HG03196 (cell line): ENCODE results near the gene KRT8.

Experiments
- ATAC-seq: cut with Tn5 transposase; IDR thresholded peaks from one replicate; pipeline ENCODE4 v1.9.1; 2021; ENCODE audit not compliant: unreplicated experiment

KRT8 gene

GRCh38 chr12:52925717-52926595 lies 21.1 kb upstream of the KRT8 start:
- ATAC-seq: no peak

- no peak for ATAC-seq
These were observed 20.2 kb upstream of the KRT8 start for GRCh38 chr12:52924764-52925716.

- ATAC-seq: no peak
These were observed 16.8 kb upstream of the KRT8 start for GRCh38 chr12:52921488-52922165.

GRCh38 chr12:52920937-52921336 lies 16.1 kb upstream of the KRT8 start:
- no peak for ATAC-seq

GRCh38 chr12:52918784-52919183 lies 13.9 kb upstream of the KRT8 start:
- ATAC-seq: no peak

GRCh38 chr12:52918351-52918750 lies 13.5 kb upstream of the KRT8 start:
- ATAC-seq: no peak

GRCh38 chr12:52917800-52918199 lies 12.9 kb upstream of the KRT8 start:
- ATAC-seq: no peak

GRCh38 chr12:52916216-52916615 lies 11.3 kb upstream of the KRT8 start:
- no peak for ATAC-seq

- ATAC-seq: no peak
These were observed 10.8 kb upstream of the KRT8 start for GRCh38 chr12:52915637-52916036.

- ATAC-seq: no peak
These were observed 9.8 kb upstream of the KRT8 start for GRCh38 chr12:52914576-52915121.

GRCh38 chr12:52913431-52913821 lies 8.6 kb upstream of the KRT8 start:
- no peak for ATAC-seq

GRCh38 chr12:52912711-52913430 lies 8.0 kb upstream of the KRT8 start:
- ATAC-seq: no peak

- ATAC-seq: no peak
These were observed 5.5 kb upstream of the KRT8 start for GRCh38 chr12:52910248-52910883.

GRCh38 chr12:52909796-52910195 lies 4.9 kb upstream of the KRT8 start:
- no peak for ATAC-seq

- ATAC-seq: no peak
These were observed 4.5 kb upstream of the KRT8 start for GRCh38 chr12:52909331-52909730.

- ATAC-seq: no peak
These were observed 2.4 kb upstream of the KRT8 start for GRCh38 chr12:52907092-52907810.

GRCh38 chr12:52906191-52906601 lies 1.3 kb upstream of the KRT8 start:
- ATAC-seq: no peak

- ATAC-seq: no peak
These were observed 894 bp downstream of the KRT8 start for GRCh38 chr12:52903855-52904508.
